Osteocyte (in vitro differentiated cells): ENCODE measurements around the gene CA5A. TPM values are rescaled to one million over a fixed set of nuclear protein-coding genes. Genes with fewer than 3 reads are reported as not detected.
"Not testable (repeated sequence)": the region's sequence is repeated elsewhere in the genome, so short reads cannot be mapped to it uniquely, and the experiment has no call there.

Experiments used
- DNase-seq: peaks from one replicate; pipeline ENCODE4 v3.0.0; 2021; ENCODE audit warnings: mixed read lengths; ENCODE audit not compliant: unreplicated experiment; ENCODE audit errors: extremely low spot score
- H3K27ac Mint-ChIP-seq: one replicate; pipeline ENCODE4 v1.8.0; 2021; ENCODE audit warnings: mild to moderate bottlenecking, mixed read lengths; ENCODE audit not compliant: unreplicated experiment
- H3K27me3 Mint-ChIP-seq: one replicate; pipeline ENCODE4 v1.8.0; 2021; ENCODE audit warnings: mixed read lengths; ENCODE audit not compliant: unreplicated experiment
- H3K36me3 Mint-ChIP-seq: one replicate; pipeline ENCODE4 v1.8.0; 2021; ENCODE audit warnings: mixed read lengths; ENCODE audit not compliant: unreplicated experiment
- H3K4me1 Mint-ChIP-seq: one replicate; pipeline ENCODE4 v1.8.0; 2021; ENCODE audit warnings: mixed read lengths; ENCODE audit not compliant: unreplicated experiment
- H3K4me3 Mint-ChIP-seq: one replicate; pipeline ENCODE4 v1.8.0; 2021; ENCODE audit warnings: mild to moderate bottlenecking, moderate library complexity, mixed read lengths; ENCODE audit not compliant: unreplicated experiment
- H3K9me3 Mint-ChIP-seq: one replicate; pipeline ENCODE4 v1.8.0; 2021; ENCODE audit warnings: mixed read lengths; ENCODE audit not compliant: unreplicated experiment
- CTCF ChIP-seq: fragments of 200-600 bp; sonication (generic); IDR thresholded peaks from 2 replicates; pipeline ENCODE4 v1.5.0; 2021; ENCODE audit warnings: antibody characterized with exemption, mild to moderate bottlenecking, moderate library complexity
- long read RNA-seq: library from polyadenylated mRNA; unstranded; transcript quantifications from one replicate; pipeline ENCODE4 v2.0.0, GENCODE V29; 2021
- total RNA-seq: library from RNA; stranded (reverse); gene quantifications from 2 replicates; pipeline ENCODE4 v1.2.1, GENCODE V29; 2021

Gene CA5A
- not detected in 2 replicates for total RNA-seq
- long read RNA-seq: 0 reads

DNA sequence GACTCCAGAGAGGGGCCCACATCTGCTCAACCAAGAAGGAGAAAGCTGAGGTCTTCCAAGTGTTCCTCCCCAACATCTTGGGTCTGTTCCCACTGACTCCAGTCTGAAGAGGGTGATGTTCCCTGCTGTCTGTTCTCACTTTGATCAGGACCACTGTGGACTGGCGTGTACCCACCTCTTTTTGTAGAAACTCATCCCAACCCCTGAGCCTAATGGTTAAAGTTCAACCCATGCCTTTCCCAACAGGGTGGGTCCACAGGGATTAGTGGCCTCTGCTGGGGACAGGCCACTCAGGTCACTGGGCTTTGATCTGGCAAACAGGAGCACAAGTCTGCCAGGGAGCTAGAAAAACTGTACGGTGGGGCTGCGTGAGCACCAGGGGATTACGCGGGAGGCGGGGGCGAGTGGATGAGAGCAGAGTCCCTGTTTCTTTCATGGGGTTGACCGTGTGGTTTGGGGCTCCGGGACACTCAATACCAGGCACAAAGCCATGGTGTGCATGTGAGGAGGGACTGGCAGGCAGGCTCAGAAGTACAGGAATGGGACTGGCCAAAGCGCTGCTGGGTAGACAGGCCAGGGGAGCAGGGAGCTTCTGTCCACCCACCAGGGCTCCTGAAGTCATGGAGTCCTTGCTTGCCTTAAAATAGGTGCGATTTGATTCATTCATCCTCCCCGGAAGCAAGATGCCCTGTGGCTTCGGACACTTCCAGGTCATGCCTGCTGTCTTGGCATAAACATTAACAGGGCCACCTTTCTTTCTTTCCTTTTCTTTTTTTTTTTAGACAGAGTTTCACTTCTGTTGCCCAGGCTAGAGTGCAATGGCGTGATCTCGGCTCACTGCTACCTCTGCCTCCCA, at the start of gene CA5A:
CA5A (minus strand) TSS at position 155 of the 856 bp plus-strand sequence; CDS start at position 76, 79 bp downstream.
- no peak within 1 kb of the TSS for H3K4me3 Mint-ChIP-seq
- DNase-seq: no peak
- no peak for TF ChIP-seq CTCF
- H3K9me3 Mint-ChIP-seq: no peaks in the 10 kb centered on the region
- H3K27me3 Mint-ChIP-seq: peaks cover 8% of the 10 kb centered on the region
- H3K4me1 Mint-ChIP-seq: no peaks in the 10 kb centered on the region
- no peaks in the 10 kb centered on the region for H3K36me3 Mint-ChIP-seq
- no peak within 1 kb of the TSS for H3K27ac Mint-ChIP-seq

DNA sequence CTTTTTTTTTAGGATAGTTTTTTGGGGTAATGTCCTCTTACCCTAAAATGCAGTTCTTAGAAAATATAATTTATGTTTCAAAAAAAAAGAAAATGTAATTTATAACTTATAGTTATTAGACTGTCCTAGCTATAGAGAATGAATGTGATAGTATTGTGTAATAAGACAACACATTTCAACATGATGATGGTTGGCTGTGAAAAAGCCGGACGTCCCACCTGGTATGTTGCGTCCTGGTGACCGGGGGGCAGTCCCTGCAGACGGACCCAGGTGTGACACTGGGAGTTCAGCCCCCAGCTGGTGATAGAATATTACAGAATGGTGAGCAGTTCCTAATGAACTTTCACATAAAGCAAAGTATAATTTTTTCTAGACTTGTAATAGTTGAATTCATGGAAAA, 49.2 kb upstream of the CA5A start:
- H3K27ac Mint-ChIP-seq, H3K4me3 Mint-ChIP-seq, H3K4me1 Mint-ChIP-seq, DNase-seq, H3K27me3 Mint-ChIP-seq, H3K9me3 Mint-ChIP-seq: not testable (repeated sequence)
- peaks cover 28% of the 10 kb centered on the region for H3K36me3 Mint-ChIP-seq

DNA sequence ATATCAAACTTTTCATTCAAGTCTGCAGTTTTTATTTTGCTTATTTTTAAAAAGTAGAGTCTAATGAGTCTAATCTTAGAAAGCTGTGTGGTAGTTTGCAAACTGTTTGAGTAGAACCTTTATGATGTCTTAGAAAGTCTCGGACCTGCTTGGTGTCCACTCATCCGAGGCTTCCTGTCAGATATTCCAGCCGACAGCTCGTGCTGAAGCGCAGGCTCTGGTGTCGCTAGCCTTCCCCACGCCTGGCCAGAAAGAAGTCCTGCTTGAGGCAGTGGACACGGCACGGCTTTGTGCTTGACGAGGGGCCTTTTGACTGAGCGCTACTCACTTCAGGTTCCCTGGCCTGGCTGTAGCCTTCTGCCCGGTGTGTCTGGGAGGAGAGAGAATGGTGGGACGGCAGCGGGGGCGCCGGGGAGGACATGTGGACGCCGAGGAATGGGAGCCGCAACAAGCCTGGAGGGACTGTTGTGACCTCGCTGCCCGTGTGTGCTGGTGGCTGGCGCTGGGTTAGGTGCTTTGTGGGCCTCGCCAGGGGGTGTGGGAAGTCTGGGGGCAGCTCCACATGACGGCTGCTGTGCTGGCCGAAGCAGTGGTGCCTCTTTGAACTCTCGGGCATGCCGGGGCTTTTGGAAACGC, 48.4 kb upstream of the CA5A start:
- no peak for TF ChIP-seq CTCF
- H3K27ac Mint-ChIP-seq: no peak overlapping the region

DNA sequence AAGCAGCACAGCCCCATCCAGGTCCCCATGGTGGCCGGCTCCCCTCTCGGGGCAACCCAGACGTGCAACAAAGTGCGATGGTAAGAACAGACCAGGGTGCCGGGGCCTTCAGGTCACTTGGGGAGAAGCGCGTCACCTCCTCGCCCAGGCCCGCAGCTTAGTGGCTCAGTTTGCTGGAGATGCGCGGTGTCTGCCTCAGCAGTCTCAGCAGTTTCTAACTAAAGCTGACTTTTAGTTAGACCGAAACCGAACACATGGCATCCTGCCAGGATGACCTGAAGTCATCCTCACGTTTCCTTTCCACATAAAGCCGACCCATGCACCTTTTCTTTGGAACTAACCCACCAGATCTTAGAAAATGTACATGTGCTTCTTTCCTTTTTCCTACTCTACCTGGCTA, 47.9 kb upstream of the CA5A start:
- H3K27me3 Mint-ChIP-seq, H3K4me3 Mint-ChIP-seq, DNase-seq, H3K27ac Mint-ChIP-seq, H3K9me3 Mint-ChIP-seq, H3K4me1 Mint-ChIP-seq: not testable (repeated sequence)
- H3K36me3 Mint-ChIP-seq: peaks cover 30% of the 10 kb centered on the region

More for the DNA sequence above, 48.4 kb upstream of the CA5A start:
- Mint-ChIP-seq H3K9me3 (no peaks in the 10 kb centered on the region), H3K36me3 (peaks cover 29% of the 10 kb centered on the region), H3K4me3 (no peak overlapping the region), H3K27me3 (no peaks in the 10 kb centered on the region), H3K4me1 (peaks cover 8% of the 10 kb centered on the region)
- DNase-seq: no peak

DNA sequence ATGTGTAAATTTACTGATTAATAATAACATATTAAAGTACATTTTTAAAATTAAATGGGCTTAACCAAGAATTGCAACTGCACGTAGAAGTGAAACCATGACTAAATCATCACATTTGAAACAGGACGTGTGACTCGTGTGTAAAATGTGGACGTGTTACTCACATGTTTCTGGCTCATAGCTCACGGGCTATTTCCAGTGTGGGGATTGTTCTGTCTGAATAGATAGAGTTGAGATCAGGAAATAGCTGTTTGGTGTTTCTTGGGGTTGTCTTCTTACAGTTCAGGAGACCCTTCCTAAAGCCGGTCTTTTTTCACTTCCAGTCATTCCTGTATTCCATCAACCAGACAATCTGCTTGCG, 47.4 kb upstream of the CA5A start:
- not testable (repeated sequence) for H3K4me1 Mint-ChIP-seq, H3K27ac Mint-ChIP-seq, H3K27me3 Mint-ChIP-seq, DNase-seq, H3K9me3 Mint-ChIP-seq, H3K4me3 Mint-ChIP-seq
- H3K36me3 Mint-ChIP-seq: peaks cover 31% of the 10 kb centered on the region

DNA sequence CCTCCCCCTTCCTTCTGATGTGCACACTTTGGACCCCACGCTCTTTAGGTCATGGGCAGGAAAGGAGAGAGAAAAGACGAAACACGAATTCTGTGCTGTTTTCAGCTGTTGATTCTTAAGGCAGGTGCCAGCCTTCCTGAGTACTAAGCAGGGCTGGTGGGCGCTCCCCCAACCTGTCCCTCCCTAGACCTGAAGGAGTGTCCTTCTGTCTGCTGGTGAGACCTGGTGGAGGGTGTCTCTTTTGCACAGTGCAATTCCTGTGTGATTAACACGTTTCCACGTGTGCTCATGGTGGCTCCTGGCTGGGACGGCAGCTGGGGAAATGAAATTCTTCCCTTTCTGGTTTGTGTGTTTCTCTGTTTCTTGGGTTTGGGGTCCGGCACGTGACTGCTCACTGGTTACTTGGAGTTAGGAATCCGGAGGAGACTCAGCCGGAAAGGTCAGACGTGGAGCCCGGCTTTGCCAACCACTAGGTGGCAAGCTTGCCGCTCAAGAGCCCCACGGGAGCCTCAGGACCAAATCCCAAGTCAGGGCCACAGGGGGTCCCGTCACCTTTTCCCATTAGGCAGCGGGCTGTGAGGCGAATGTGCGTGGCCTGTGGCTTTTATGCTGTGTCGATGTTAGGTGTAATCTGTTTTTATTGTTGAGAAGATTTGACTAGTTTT, 46.9 kb upstream of the CA5A start:
- TF ChIP-seq CTCF: peak; percentile 55
- not testable (repeated sequence) for H3K9me3 Mint-ChIP-seq, H3K4me1 Mint-ChIP-seq, H3K27ac Mint-ChIP-seq, H3K4me3 Mint-ChIP-seq, H3K27me3 Mint-ChIP-seq, DNase-seq
- peaks cover 32% of the 10 kb centered on the region for H3K36me3 Mint-ChIP-seq
